Stomach (tissue), 4 donors: ENCODE results near the gene SMIM8.

Experiments used
- EP300 ChIP-seq: sonication (generic); formaldehyde crosslinking; IDR thresholded peaks from one replicate; pipeline ENCODE4 v1.6.1; 2017; ENCODE audit warnings: antibody characterized with exemption
- POLR2A ChIP-seq, 4 donors: fragments of 450-650 bp; IDR thresholded peaks; one replicate each; pipeline ENCODE4 v1.6.1; 2016; ENCODE audit warnings: antibody characterized with exemption in 4 of 4, control low read depth in 2 of 4, mild to moderate bottlenecking in 1 of 4, moderate library complexity in 1 of 4
- POLR2AphosphoS5 ChIP-seq, 3 donors: sonication (generic); formaldehyde crosslinking; IDR thresholded peaks; one replicate each; pipeline ENCODE4 v1.6.1; 2016; ENCODE audit warnings: antibody characterized with exemption in 3 of 3
- TF ChIP-seq, protein P1 (sequence below), 7 experiments: fragments of 450-650 bp in 4 of 7; fragments of 200-600 bp in 3 of 7; sonication (generic) in 3 of 7; IDR thresholded peaks; one replicate each; pipeline ENCODE4 v1.5.1; 2016 to 2019; ENCODE audit warnings: antibody characterized with exemption in 7 of 7, control low read depth in 2 of 7, mild to moderate bottlenecking in 1 of 7

DNA sequence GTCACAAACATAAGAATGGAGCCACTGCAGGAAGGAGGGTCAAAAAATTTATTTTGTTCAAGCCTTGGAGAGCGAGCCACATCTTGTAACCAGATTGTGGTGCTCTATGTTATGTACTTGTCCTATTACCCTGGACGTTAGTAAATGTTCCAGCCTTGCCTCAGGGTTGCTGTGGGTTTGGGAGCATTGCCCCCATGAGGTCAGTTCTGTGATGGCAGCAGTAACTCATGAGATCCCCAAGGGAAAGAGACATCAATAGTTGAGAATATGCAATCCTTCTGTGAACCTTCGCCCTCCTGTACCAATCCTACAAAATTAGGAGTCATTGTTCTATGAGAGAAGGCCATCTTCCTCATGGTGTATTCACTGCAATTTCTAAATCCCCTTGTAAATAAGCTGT lies 68.9 kb downstream of the SMIM8 start:
- TF ChIP-seq, protein P1, sequence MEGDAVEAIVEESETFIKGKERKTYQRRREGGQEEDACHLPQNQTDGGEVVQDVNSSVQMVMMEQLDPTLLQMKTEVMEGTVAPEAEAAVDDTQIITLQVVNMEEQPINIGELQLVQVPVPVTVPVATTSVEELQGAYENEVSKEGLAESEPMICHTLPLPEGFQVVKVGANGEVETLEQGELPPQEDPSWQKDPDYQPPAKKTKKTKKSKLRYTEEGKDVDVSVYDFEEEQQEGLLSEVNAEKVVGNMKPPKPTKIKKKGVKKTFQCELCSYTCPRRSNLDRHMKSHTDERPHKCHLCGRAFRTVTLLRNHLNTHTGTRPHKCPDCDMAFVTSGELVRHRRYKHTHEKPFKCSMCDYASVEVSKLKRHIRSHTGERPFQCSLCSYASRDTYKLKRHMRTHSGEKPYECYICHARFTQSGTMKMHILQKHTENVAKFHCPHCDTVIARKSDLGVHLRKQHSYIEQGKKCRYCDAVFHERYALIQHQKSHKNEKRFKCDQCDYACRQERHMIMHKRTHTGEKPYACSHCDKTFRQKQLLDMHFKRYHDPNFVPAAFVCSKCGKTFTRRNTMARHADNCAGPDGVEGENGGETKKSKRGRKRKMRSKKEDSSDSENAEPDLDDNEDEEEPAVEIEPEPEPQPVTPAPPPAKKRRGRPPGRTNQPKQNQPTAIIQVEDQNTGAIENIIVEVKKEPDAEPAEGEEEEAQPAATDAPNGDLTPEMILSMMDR (IDR thresholded peaks at IDR 0.05): peak in 1 of 7 experiments; percentile 17
- TF ChIP-seq POLR2A (IDR thresholded peaks at IDR 0.05): no peak
- no peak for TF ChIP-seq POLR2AphosphoS5 (IDR thresholded peaks at IDR 0.05)
- TF ChIP-seq EP300: no peak
